Fibroblast of skin of right biceps (primary cell): ENCODE results near the gene CAMTA1.
A peak's percentile ranks its signal among the peaks of the same experiment; 100 is the strongest.
"Not testable (repeated sequence)": the region's sequence is repeated elsewhere in the genome, so short reads cannot be mapped to it uniquely, and the experiment has no call there.

Experiments used
- DNase-seq: peaks from one replicate; pipeline ENCODE4 v3.0.0-alpha.2; 2013

CAMTA1 gene

GRCh38 chr1:7404046-7404742 is 618.9 kb downstream of the CAMTA1 start:
- no peak for DNase-seq

- DNase-seq = no peak
Observed at GRCh38 chr1:7405844-7406500, 620.7 kb downstream of the CAMTA1 start.

- DNase-seq = no peak
Observed at GRCh38 chr1:7406641-7407543, 621.6 kb downstream of the CAMTA1 start.

- no peak for DNase-seq
Observed at GRCh38 chr1:7407544-7407895, 622.3 kb downstream of the CAMTA1 start.

GRCh38 chr1:7407980-7408770 is 622.9 kb downstream of the CAMTA1 start:
- no peak for DNase-seq

- no peak for DNase-seq
Observed at GRCh38 chr1:7408771-7409150, 623.5 kb downstream of the CAMTA1 start.

GRCh38 chr1:7409278-7409677 is 624.0 kb downstream of the CAMTA1 start:
- DNase-seq = no peak

- no peak for DNase-seq
Observed at GRCh38 chr1:7410156-7410555, 624.9 kb downstream of the CAMTA1 start.

GRCh38 chr1:7417618-7418017 is 632.4 kb downstream of the CAMTA1 start:
- not testable (repeated sequence) for DNase-seq

- no peak for DNase-seq
Observed at GRCh38 chr1:7418442-7419080, 633.3 kb downstream of the CAMTA1 start.

GRCh38 chr1:7420098-7420445 is 634.8 kb downstream of the CAMTA1 start:
- no peak for DNase-seq

- no peak for DNase-seq
Observed at GRCh38 chr1:7420470-7421100, 635.3 kb downstream of the CAMTA1 start.

- no peak for DNase-seq
Observed at GRCh38 chr1:7421471-7422075, 636.3 kb downstream of the CAMTA1 start.

GRCh38 chr1:7422081-7422480 is 636.8 kb downstream of the CAMTA1 start:
- no peak for DNase-seq

GRCh38 chr1:7422561-7422960 is 637.3 kb downstream of the CAMTA1 start:
- DNase-seq = no peak

- DNase-seq = no peak
Observed at GRCh38 chr1:7422966-7423365, 637.7 kb downstream of the CAMTA1 start.

- DNase-seq = peak; percentile 18
Observed at GRCh38 chr1:7424352-7424890, 639.2 kb downstream of the CAMTA1 start.

GRCh38 chr1:7425229-7425628 is 640.0 kb downstream of the CAMTA1 start:
- no peak for DNase-seq

- no peak for DNase-seq
Observed at GRCh38 chr1:7425771-7426170, 640.5 kb downstream of the CAMTA1 start.

GRCh38 chr1:7426780-7427604 is 641.7 kb downstream of the CAMTA1 start:
- DNase-seq = peak; percentile 50
